Measurements from ENCODE around the gene ARL5B. TPM values are rescaled to one million over a fixed set of nuclear protein-coding genes. Genes with fewer than 3 reads are reported as not detected.

The ARL5B gene
- total and polyA plus RNA-seq, 5 donors from 2014 or later = 1.1 to 37.4 (median 1.2) TPM

DNA sequence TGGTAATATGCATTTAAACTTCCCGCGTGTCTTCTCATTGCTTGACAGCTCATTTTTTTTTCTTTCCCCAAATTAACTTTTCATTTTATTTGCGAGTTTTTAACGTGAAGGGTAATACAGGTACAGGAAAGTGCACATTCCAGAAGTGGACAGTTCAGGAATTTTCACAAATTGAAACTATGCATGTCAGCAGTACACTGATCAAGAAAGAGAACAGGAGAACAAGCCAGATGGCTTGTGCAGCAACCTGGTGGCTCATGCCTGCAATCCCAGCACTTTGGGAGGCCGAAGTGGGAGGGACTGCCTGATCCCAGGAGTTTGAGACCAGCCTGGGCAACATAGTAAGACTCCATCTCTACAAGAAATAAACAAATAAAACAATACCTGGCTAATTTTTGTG, 28.5 kb downstream of the ARL5B start:
- Histone ChIP-seq H3K9me3 (ENCODE audit: control insufficient read depth in 2 of 2, low read length in 2 of 2) (no peaks in the 10 kb centered on the region), H3K4me3 (ENCODE audit: low read depth, low read length) (no peak overlapping the region), H3K27me3 (ENCODE audit: control insufficient read depth, insufficient read depth, low read length) (no peaks in the 10 kb centered on the region), H3K27ac (ENCODE audit: insufficient read depth, low read length, poor library complexity, severe bottlenecking) (no peak overlapping the region), H3K36me3 (ENCODE audit: control insufficient read depth, insufficient read depth, low read length) (no peaks in the 10 kb centered on the region), H3K4me1 (ENCODE audit: control insufficient read depth, insufficient read depth, low read length, poor library complexity, severe bottlenecking) (no peaks in the 10 kb centered on the region)
- peaks cover under 1 to 14% (median 2%) of the 10 kb centered on the region in 4 donors for H3K4me1 Mint-ChIP-seq
- ATAC-seq (ENCODE audit: low read depth in 2 of 2) = no peak
- no peak overlapping the region for H3K4me3 Mint-ChIP-seq
- H3K27me3 Mint-ChIP-seq = peaks cover 4% of the 10 kb centered on the region
- no peak overlapping the region for H3K27ac Mint-ChIP-seq
- peaks cover 0 to under 1% (median 0%) of the 10 kb centered on the region in 7 donors for H3K9me3 Mint-ChIP-seq
- peaks cover 3% of the 10 kb centered on the region for H3K36me3 Mint-ChIP-seq
- no peak for DNase-seq

DNA sequence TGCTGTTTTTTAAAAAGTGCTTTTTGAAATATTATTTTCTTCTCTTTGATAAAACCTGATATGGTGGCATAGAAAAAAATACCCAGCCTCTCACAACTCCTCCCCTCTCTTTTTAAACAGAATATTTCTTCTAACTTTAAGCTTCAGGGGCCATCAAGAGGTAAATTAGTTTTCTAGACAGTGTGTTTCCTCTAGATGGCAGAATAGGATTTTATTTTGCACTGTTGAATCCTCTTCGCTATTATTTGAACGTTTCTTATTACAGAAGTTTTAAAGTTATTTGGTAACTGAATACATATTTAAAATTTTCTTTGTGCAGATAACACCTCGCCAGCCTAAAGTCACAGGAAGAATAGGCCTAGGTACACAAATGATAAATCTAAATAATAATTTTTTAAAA, 30.3 kb downstream of the ARL5B start:
- H3K4me1 ChIP-seq (ENCODE audit: control insufficient read depth, insufficient read depth, low read length, poor library complexity, severe bottlenecking) = no peaks in the 10 kb centered on the region
- no peaks in the 10 kb centered on the region for H3K9me3 Mint-ChIP-seq
- H3K9me3 ChIP-seq (ENCODE audit: control insufficient read depth in 2 of 2, low read length in 2 of 2) = no peaks in the 10 kb centered on the region
- no peaks in the 10 kb centered on the region for H3K27me3 ChIP-seq (ENCODE audit: control insufficient read depth, insufficient read depth, low read length)
- DNase-seq (peak in 1 of 3 donors; percentile 21), ATAC-seq (ENCODE audit: low read depth in 2 of 2) (no peak)
- H3K27me3 Mint-ChIP-seq = peaks cover 4% of the 10 kb centered on the region
- H3K27ac ChIP-seq (ENCODE audit: insufficient read depth, low read length, poor library complexity, severe bottlenecking) = no peak overlapping the region
- H3K4me3 Mint-ChIP-seq = no peak overlapping the region
- H3K36me3 Mint-ChIP-seq = peaks cover 3% of the 10 kb centered on the region
- H3K27ac Mint-ChIP-seq = no peak overlapping the region
- H3K36me3 ChIP-seq (ENCODE audit: control insufficient read depth, insufficient read depth, low read length) = no peaks in the 10 kb centered on the region
- peaks cover 0 to 6% (median 0%) of the 10 kb centered on the region in 4 donors for H3K4me1 Mint-ChIP-seq
- no peak overlapping the region for H3K4me3 ChIP-seq (ENCODE audit: low read depth, low read length)

DNA sequence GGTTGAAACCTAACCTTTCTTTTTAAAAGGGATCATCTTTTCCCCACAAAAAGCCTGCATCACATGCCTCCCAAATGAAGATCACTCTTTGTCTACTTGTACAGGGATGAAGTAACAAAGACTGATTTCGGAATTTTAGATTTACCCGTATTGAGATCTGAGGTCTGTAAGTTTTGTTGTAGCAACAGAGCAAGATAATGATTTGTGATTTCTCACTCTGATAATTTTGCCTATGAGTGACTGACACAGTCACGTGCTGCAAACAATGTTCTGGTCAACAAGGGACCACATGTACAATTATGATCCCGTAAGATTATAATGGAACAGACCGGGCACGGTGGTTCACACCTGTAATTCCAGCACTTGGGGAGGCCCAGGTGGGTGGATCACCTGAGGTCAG, 31.3 kb downstream of the ARL5B start:
- no peak for ATAC-seq (ENCODE audit: low read depth in 2 of 2)
- DNase-seq = no peak
- Histone ChIP-seq H3K27ac (ENCODE audit: insufficient read depth, low read length, poor library complexity, severe bottlenecking) (no peak overlapping the region), H3K27me3 (ENCODE audit: control insufficient read depth, insufficient read depth, low read length) (no peaks in the 10 kb centered on the region), H3K9me3 (ENCODE audit: control insufficient read depth in 2 of 2, low read length in 2 of 2) (no peaks in the 10 kb centered on the region), H3K36me3 (ENCODE audit: control insufficient read depth, insufficient read depth, low read length) (no peaks in the 10 kb centered on the region), H3K4me3 (ENCODE audit: low read depth, low read length) (no peak overlapping the region), H3K4me1 (ENCODE audit: control insufficient read depth, insufficient read depth, low read length, poor library complexity, severe bottlenecking) (no peaks in the 10 kb centered on the region)
- Mint-ChIP-seq H3K36me3 (peaks cover 3% of the 10 kb centered on the region), H3K9me3 (no peaks in the 10 kb centered on the region), H3K27me3 (peaks cover 5% of the 10 kb centered on the region), H3K27ac (no peak overlapping the region), H3K4me3 (no peak overlapping the region), H3K4me1 (peaks cover 0 to 6% (median 0%) of the 10 kb centered on the region in 4 donors)

GRCh38 chr10:18699849-18700840, 40.9 kb downstream of the ARL5B start:
- Histone ChIP-seq H3K4me1 (ENCODE audit: control insufficient read depth, insufficient read depth, low read length, poor library complexity, severe bottlenecking) (no peaks in the 10 kb centered on the region), H3K9me3 (ENCODE audit: control insufficient read depth in 2 of 2, low read length in 2 of 2) (no peaks in the 10 kb centered on the region), H3K27ac (ENCODE audit: insufficient read depth, low read length, poor library complexity, severe bottlenecking) (no peak overlapping the region), H3K36me3 (ENCODE audit: control insufficient read depth, insufficient read depth, low read length) (no peaks in the 10 kb centered on the region), H3K27me3 (ENCODE audit: control insufficient read depth, insufficient read depth, low read length) (no peaks in the 10 kb centered on the region), H3K4me3 (ENCODE audit: low read depth, low read length) (no peak overlapping the region)
- peaks cover 11% of the 10 kb centered on the region for H3K27me3 Mint-ChIP-seq
- no peak overlapping the region for H3K4me3 Mint-ChIP-seq
- H3K36me3 Mint-ChIP-seq = no peaks in the 10 kb centered on the region
- no peak for ATAC-seq (ENCODE audit: low read depth in 2 of 2)
- H3K4me1 Mint-ChIP-seq = peaks cover 0 to 9% (median 0%) of the 10 kb centered on the region in 4 donors
- H3K27ac Mint-ChIP-seq = peak overlapping the region in 1 of 3 donors; percentile 18
- DNase-seq = no peak
- peaks cover 0 to 1% (median 0%) of the 10 kb centered on the region in 7 donors for H3K9me3 Mint-ChIP-seq

- no peaks in the 10 kb centered on the region for H3K27me3 ChIP-seq (ENCODE audit: control insufficient read depth, insufficient read depth, low read length)
- no peaks in the 10 kb centered on the region for H3K4me1 ChIP-seq (ENCODE audit: control insufficient read depth, insufficient read depth, low read length, poor library complexity, severe bottlenecking)
- Mint-ChIP-seq H3K4me3 (no peak overlapping the region), H3K27ac (peak overlapping the region in 1 of 3 donors; percentile 49), H3K36me3 (no peaks in the 10 kb centered on the region), H3K9me3 (peaks cover 0 to 1% (median 0%) of the 10 kb centered on the region in 7 donors), H3K27me3 (no peaks in the 10 kb centered on the region), H3K4me1 (peaks cover 0 to 9% (median 0%) of the 10 kb centered on the region in 4 donors)
- DNase-seq (no peak), ATAC-seq (ENCODE audit: low read depth in 2 of 2) (no peak)
- no peak overlapping the region for H3K4me3 ChIP-seq (ENCODE audit: low read depth, low read length)
- no peaks in the 10 kb centered on the region for H3K36me3 ChIP-seq (ENCODE audit: control insufficient read depth, insufficient read depth, low read length)
- H3K9me3 ChIP-seq (ENCODE audit: control insufficient read depth in 2 of 2, low read length in 2 of 2) = no peaks in the 10 kb centered on the region
- no peak overlapping the region for H3K27ac ChIP-seq (ENCODE audit: insufficient read depth, low read length, poor library complexity, severe bottlenecking)
Measured at GRCh38 chr10:18703521-18703920, 44.3 kb downstream of the ARL5B start.

- H3K9me3 Mint-ChIP-seq = no peaks in the 10 kb centered on the region
- no peaks in the 10 kb centered on the region for H3K36me3 Mint-ChIP-seq
- no peak overlapping the region for H3K4me3 ChIP-seq (ENCODE audit: low read depth, low read length)
- no peaks in the 10 kb centered on the region for H3K27me3 ChIP-seq (ENCODE audit: control insufficient read depth, insufficient read depth, low read length)
- H3K36me3 ChIP-seq (ENCODE audit: control insufficient read depth, insufficient read depth, low read length) = no peaks in the 10 kb centered on the region
- no peak overlapping the region for H3K4me3 Mint-ChIP-seq
- ATAC-seq (ENCODE audit: low read depth in 2 of 2) (no peak), DNase-seq (no peak)
- H3K4me1 Mint-ChIP-seq = no peaks in the 10 kb centered on the region
- no peaks in the 10 kb centered on the region for H3K4me1 ChIP-seq (ENCODE audit: control insufficient read depth, insufficient read depth, low read length, poor library complexity, severe bottlenecking)
- no peak overlapping the region for H3K27ac ChIP-seq (ENCODE audit: insufficient read depth, low read length, poor library complexity, severe bottlenecking)
- H3K9me3 ChIP-seq (ENCODE audit: control insufficient read depth in 2 of 2, low read length in 2 of 2) = no peaks in the 10 kb centered on the region
- H3K27me3 Mint-ChIP-seq = peaks cover 8% of the 10 kb centered on the region
- H3K27ac Mint-ChIP-seq = peak overlapping the region in 1 of 3 donors; percentile 65
Measured at GRCh38 chr10:18710201-18710653, 51.0 kb downstream of the ARL5B start.

DNA sequence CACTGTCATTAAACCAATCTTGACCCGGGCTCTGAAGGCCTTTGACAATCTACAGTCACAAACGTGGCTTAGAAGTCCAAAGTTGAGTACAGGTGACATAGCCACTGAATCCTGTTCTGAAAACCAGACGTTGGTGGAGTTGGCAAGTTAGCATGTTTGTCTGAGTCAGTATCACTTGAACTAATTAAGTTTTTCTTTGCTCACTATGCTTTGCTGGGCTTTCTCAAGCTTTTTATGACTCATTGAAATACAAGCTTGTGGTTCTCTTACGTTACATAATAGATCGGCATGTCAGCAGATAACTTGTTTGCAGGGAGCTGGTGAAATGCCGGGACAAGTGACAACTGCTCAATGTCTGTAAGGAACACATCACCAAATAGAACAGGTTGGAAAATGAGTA, 53.8 kb downstream of the ARL5B start:
- H3K27me3 ChIP-seq (ENCODE audit: control insufficient read depth, insufficient read depth, low read length) = no peaks in the 10 kb centered on the region
- DNase-seq = no peak
- H3K9me3 ChIP-seq (ENCODE audit: control insufficient read depth in 2 of 2, low read length in 2 of 2) = no peaks in the 10 kb centered on the region
- Mint-ChIP-seq H3K27me3 (peaks cover 8% of the 10 kb centered on the region), H3K27ac (no peak overlapping the region), H3K9me3 (no peaks in the 10 kb centered on the region), H3K4me1 (no peaks in the 10 kb centered on the region), H3K36me3 (no peaks in the 10 kb centered on the region), H3K4me3 (no peak overlapping the region)
- no peak overlapping the region for H3K4me3 ChIP-seq (ENCODE audit: low read depth, low read length)
- ATAC-seq (ENCODE audit: low read depth in 2 of 2) = no peak
- H3K36me3 ChIP-seq (ENCODE audit: control insufficient read depth, insufficient read depth, low read length) = no peaks in the 10 kb centered on the region
- H3K27ac ChIP-seq (ENCODE audit: insufficient read depth, low read length, poor library complexity, severe bottlenecking) = no peak overlapping the region
- no peaks in the 10 kb centered on the region for H3K4me1 ChIP-seq (ENCODE audit: control insufficient read depth, insufficient read depth, low read length, poor library complexity, severe bottlenecking)

Data from CD4-positive, CD25-positive, alpha-beta regulatory T cell (primary cell).